Caco-2 (cell line): Measurements from ENCODE around the gene OR14C36. TPM values are rescaled to one million over a fixed set of nuclear protein-coding genes. Genes with fewer than 3 reads are reported as not detected.
"Not testable (repeated sequence)": the region's sequence is repeated elsewhere in the genome, so short reads cannot be mapped to it uniquely, and the experiment has no call there.

Source experiments
- Bru-seq: library from RNA; stranded (reverse); fragments of 400-500 nt; gene quantifications from one replicate; lab custom pipeline; 2021; lab: Mats Ljungman, UMichigan
- BruChase-seq, 2 experiments: library from RNA; stranded (reverse); fragments of 400-500 nt; gene quantifications; one replicate each; lab custom pipeline; 2021; lab: Mats Ljungman, UMichigan
- BruUV-seq: library from RNA; stranded (reverse); fragments of 400-500 nt; replicated peaks from 2 replicates; lab custom pipeline; 2021; lab: Mats Ljungman, UMichigan
- CTCF ChIA-PET: fragments of 300-600 bp; sonication (Branson Sonifier 250); formaldehyde crosslinking; loops from one replicate; lab custom pipeline; 2022; ENCODE audit warnings: antibody characterized with exemption; lab: Charles Lee
- POLR2A ChIA-PET: fragments of 300-600 bp; sonication (Branson Sonifier 250); formaldehyde crosslinking; loops from one replicate; lab custom pipeline; 2022; ENCODE audit warnings: antibody characterized with exemption; lab: Charles Lee
- DNase-seq, 2 experiments: peaks; one replicate each; pipeline versions ENCODE4 v3.0.0 to v3.0.0-alpha.2; 2020 to 2022
- H3K27me3 ChIP-seq: replicated peaks from 2 replicates; pipeline ENCODE4 v1.6.0; 2011; ENCODE audit warnings: low read length; ENCODE audit not compliant: control insufficient read depth, insufficient read depth
- H3K36me3 ChIP-seq: 2 replicates; pipeline ENCODE4 v1.5.1; 2011; ENCODE audit warnings: low read length; ENCODE audit not compliant: control insufficient read depth, insufficient read depth
- H3K4me1 ChIP-seq: fragments of 250-450 bp; sonication (Bioruptor Pico); 2 replicates; pipeline ENCODE4 v1.5.1; 2020; ENCODE audit warnings: mild to moderate bottlenecking
- H3K4me3 ChIP-seq: 2 replicates; pipeline ENCODE4 v1.5.1; 2011; ENCODE audit warnings: low read depth, mild to moderate bottlenecking, control low read depth, low read length
- H3K9me3 ChIP-seq: fragments of 250-450 bp; sonication (Bioruptor Pico); 2 replicates; pipeline ENCODE4 v1.5.1; 2020; ENCODE audit warnings: mild to moderate bottlenecking, moderate library complexity
- H3K27ac Mint-ChIP-seq: one replicate; pipeline ENCODE4 v1.8.0; 2022; ENCODE audit warnings: mixed read lengths; ENCODE audit not compliant: unreplicated experiment
- H3K27me3 Mint-ChIP-seq: one replicate; pipeline ENCODE4 v1.8.0; 2022; ENCODE audit warnings: mixed read lengths; ENCODE audit not compliant: insufficient read depth, unreplicated experiment
- H3K36me3 Mint-ChIP-seq: one replicate; pipeline ENCODE4 v1.8.0; 2022; ENCODE audit warnings: mild to moderate bottlenecking, mixed read lengths; ENCODE audit not compliant: insufficient read depth, unreplicated experiment
- H3K4me1 Mint-ChIP-seq: one replicate; pipeline ENCODE4 v1.8.0; 2022; ENCODE audit warnings: low read depth, mixed read lengths; ENCODE audit not compliant: unreplicated experiment
- H3K4me3 Mint-ChIP-seq: one replicate; pipeline ENCODE4 v1.8.0; 2022; ENCODE audit warnings: mild to moderate bottlenecking, moderate library complexity, mixed read lengths; ENCODE audit not compliant: unreplicated experiment
- H3K9me3 Mint-ChIP-seq: one replicate; pipeline ENCODE4 v1.8.0; 2022; ENCODE audit warnings: mixed read lengths; ENCODE audit not compliant: unreplicated experiment
- CTCF ChIP-seq, 2 experiments: fragments of 200-600 bp in 1 of 2; IDR thresholded peaks; 1 replicate in 1 of 2; 2 replicates in 1 of 2; pipeline versions ENCODE4 v1.5.1 to v1.8.0; 2011 to 2022; ENCODE audit warnings: antibody characterized with exemption in 1 of 2, control low read depth in 1 of 2, inconsistent platforms in 1 of 2, low read depth in 1 of 2, low read length in 1 of 2, mild to moderate bottlenecking in 1 of 2, moderate library complexity in 1 of 2; ENCODE audit not compliant: insufficient read depth in 1 of 2, severe bottlenecking in 1 of 2, unreplicated experiment in 1 of 2
- intact Hi-C: fragments of 100-400 bp; cut with micrococcal nuclease; formaldehyde crosslinking; loops from one replicate; pipeline ENCODE4 v1.10.0; 2022; ENCODE audit not compliant: unreplicated experiment
- long read RNA-seq: library from polyadenylated mRNA; stranded (forward); transcript quantifications from one replicate; pipeline ENCODE4 v2.0.0, GENCODE V29; 2022
- total RNA-seq: library from RNA; stranded (reverse); gene quantifications from 2 replicates; pipeline ENCODE4 v1.2.3, GENCODE V29; 2022

The OR14C36 gene
- total RNA-seq (not detected in 2 replicates), Bru-seq, nascent RNA (not detected), BruChase-seq, experiment 1, labeled RNA remaining after a 2-hour chase (not detected), BruChase-seq, experiment 2, labeled RNA remaining after a 6-hour chase (not detected)
- long read RNA-seq, result 0 reads

- Mint-ChIP-seq H3K27me3 (no peaks in the 10 kb centered on the region), H3K27ac (no peak within 1 kb of the TSS), H3K4me3 (no peak within 1 kb of the TSS), H3K9me3 (no peaks in the 10 kb centered on the region), H3K36me3 (no peaks in the 10 kb centered on the region), H3K4me1 (no peaks in the 10 kb centered on the region)
- intact Hi-C loops, result no loop called here
- Histone ChIP-seq H3K9me3 (no peaks in the 10 kb centered on the region), H3K4me1 (no peaks in the 10 kb centered on the region), H3K27me3 (no peaks in the 10 kb centered on the region), H3K4me3 (no peak within 1 kb of the TSS), H3K36me3 (no peaks in the 10 kb centered on the region)
- POLR2A ChIA-PET, result no interaction called here
- TF ChIP-seq CTCF (IDR thresholded peaks at IDR 0.05; ENCODE audit: insufficient read depth in 1 of 2, low read depth in 1 of 2, low read length in 1 of 2, severe bottlenecking in 1 of 2, unreplicated experiment in 1 of 2), result no peak
- no peak for DNase-seq
- CTCF ChIA-PET, result no interaction called here
- no TSS peak for BruUV-seq
These were observed at the start of gene OR14C36 for GRCh38 chr1:248348475-248348874. Gene OR14C36 (plus strand): TSS chr1:248348775. CDS start chr1:248348775, 0 bp downstream.

GRCh38 chr1:248303324-248303723 is 45.3 kb upstream of the OR14C36 start, which contains the start of gene OR2T12:
Gene OR2T12 (minus strand): TSS chr1:248303424. CDS start chr1:248295578, 7,846 bp downstream.
- no peaks in the 10 kb centered on the region for H3K36me3 Mint-ChIP-seq
- CTCF ChIA-PET, result no interaction called here
- no peaks in the 10 kb centered on the region for H3K9me3 Mint-ChIP-seq
- no peaks in the 10 kb centered on the region for H3K4me1 Mint-ChIP-seq
- no peak within 1 kb of the TSS for H3K4me3 Mint-ChIP-seq
- Histone ChIP-seq H3K4me1 (no peaks in the 10 kb centered on the region), H3K4me3 (no peak within 1 kb of the TSS), H3K27me3 (no peaks in the 10 kb centered on the region), H3K9me3 (no peaks in the 10 kb centered on the region), H3K36me3 (no peaks in the 10 kb centered on the region)
- no peak within 1 kb of the TSS for H3K27ac Mint-ChIP-seq
- POLR2A ChIA-PET, result no interaction called here
- DNase-seq, result no peak
- BruUV-seq, result no TSS peak
- no peaks in the 10 kb centered on the region for H3K27me3 Mint-ChIP-seq
- intact Hi-C loops, result no loop called here
- no peak for TF ChIP-seq CTCF (IDR thresholded peaks at IDR 0.05; ENCODE audit: insufficient read depth in 1 of 2, low read depth in 1 of 2, low read length in 1 of 2, severe bottlenecking in 1 of 2, unreplicated experiment in 1 of 2)

- H3K36me3 Mint-ChIP-seq, H3K36me3 ChIP-seq, H3K27ac Mint-ChIP-seq, H3K4me3 Mint-ChIP-seq, H3K9me3 ChIP-seq, H3K9me3 Mint-ChIP-seq, BruUV-seq, H3K4me3 ChIP-seq, H3K4me1 ChIP-seq, H3K27me3 Mint-ChIP-seq, DNase-seq, CTCF ChIA-PET, H3K4me1 Mint-ChIP-seq, POLR2A ChIA-PET, intact Hi-C loops, H3K27me3 ChIP-seq: not testable (repeated sequence)
These were observed 42.9 kb upstream of the OR14C36 start for GRCh38 chr1:248305672-248306071.
